ENCODE measurements around the gene ZNF282.

ZNF282 gene

DNA sequence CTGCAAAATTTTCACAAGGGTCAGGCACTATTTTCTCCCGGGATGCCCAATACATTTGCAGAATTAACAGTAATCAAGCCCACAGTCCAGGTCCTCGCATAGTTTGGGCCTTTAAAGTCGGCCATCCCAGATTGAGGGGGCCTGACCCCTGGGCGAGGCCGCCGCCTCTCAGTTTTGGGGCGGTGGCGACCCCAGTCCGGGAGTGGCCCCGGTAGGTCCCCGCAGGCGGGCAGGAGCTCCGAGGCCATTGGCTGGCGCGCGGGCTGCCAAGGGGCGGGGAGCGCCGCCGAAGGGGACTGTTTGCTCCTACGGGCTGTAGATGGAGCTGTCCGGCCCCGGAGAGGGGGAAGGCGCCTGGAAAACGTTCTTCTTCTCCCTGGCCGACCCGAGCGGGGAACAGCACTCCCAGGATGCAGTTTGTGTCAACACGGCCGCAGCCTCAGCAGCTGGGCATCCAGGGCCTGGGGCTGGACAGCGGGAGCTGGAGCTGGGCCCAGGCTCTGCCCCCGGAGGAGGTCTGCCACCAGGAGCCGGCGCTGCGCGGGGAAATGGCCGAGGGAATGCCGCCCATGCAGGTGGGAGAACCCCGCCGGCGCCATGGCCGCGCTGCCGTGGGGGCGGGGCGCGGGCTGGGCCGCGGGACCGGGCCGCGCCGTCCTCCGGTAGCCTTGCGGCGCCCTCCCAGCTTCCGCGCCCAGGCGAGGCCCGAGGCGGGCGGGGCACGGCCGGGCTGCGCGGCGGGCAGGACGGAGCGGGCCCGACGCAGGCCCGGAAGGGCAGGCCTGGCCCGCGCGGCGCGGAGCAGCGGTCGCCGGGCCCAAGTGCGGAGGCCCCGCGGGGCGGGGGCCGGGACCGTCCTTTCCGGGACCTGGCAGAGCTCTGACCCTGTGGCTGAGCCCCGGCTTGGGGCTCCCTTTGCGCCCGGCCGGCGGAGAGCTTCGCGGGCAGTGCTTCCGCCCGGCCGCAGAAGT, at the start of gene ZNF282:
ZNF282 (plus strand) TSS at position 367 of the 971 bp plus-strand sequence; CDS start at position 411, 44 bp downstream.
- DNase-seq, result peak; percentile 86

DNA sequence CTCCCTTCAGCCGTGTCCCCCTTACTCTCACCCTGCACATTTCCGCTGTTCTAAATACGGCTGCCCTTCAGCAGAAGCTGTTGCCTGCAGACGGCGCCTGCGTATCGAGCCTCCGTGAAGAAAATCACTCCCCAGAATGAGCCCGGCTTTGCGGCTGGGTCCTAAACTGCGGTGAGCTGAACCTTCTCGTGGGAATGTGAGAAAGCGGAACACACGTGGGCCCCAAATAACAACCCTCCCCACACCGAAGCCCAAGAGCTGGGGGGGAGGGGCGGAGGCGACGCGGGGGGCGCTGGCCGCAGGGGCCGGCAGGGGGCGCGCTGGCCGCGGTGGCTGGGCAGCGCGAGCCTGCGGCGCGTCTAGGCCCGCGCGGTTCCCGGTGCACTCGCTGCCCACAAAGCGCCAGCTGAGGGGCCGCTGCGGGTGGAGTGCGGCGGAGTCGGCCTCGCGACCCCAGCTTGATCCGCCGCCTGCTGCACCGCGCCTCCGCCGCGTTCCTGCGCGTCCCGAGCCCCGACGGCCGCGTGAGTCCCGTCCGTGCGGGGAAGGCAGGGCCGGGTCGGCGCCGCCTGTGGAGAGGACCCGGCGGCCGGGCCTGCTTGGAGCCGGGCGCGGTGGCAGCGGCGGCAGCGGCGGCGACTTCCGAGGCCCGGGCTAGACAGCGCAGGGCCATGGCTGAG, 48.1 kb upstream of the ZNF282 start, which contains the start of gene ZNF398:
ZNF398 (plus strand) TSS at position 382 of the 680 bp plus-strand sequence; CDS start at position 672, 290 bp downstream.
- DNase-seq, result peak; percentile 81

DNA sequence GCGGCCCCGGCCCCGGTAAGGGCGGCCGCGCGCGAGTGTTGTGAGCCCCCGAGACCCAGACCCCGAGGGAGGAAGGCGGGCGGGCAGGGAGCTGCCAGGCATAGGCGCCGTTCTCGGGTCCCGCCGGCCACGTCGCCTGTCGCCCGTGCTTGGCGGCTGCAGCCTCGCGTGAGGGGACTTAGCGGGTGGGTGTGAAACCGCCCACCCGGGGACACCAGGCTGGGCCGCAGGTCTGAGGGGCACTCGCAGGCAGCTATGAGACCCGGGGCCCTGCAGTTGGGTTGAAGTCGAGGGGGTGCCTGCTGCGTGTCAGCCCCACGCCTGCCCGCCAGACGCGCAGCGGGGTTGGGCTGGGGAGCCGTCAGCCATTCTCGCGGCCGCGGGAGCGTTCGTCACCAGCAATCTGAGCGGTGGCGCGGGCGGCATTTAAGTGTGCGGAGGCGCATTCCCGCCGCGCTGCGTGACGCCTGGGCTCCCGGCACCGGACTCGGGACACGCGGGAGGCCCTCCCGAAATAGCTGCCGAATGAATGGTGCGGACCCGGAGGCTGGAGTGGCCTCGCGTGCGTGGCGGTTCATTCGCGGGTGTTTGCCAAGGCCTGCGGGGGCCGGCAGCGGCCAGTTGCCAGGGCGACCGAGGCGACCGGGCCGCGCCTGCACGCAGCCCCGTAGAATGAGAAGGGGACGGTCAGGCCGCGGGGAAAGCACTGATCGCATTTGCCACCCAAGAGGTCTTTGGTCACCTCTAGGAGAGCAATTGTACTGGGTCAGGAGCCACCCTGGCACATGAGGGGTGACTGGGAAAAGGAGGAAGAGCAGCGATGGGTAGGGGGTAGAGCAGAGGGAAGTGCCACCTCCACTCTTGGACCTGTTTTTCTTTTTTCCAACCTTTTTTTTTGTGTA, 47.3 kb upstream of the ZNF282 start:
- DNase-seq, result peak; percentile 42

GRCh38 chr7:149150981-149151380, 44.4 kb upstream of the ZNF282 start:
- no peak for DNase-seq

DNA sequence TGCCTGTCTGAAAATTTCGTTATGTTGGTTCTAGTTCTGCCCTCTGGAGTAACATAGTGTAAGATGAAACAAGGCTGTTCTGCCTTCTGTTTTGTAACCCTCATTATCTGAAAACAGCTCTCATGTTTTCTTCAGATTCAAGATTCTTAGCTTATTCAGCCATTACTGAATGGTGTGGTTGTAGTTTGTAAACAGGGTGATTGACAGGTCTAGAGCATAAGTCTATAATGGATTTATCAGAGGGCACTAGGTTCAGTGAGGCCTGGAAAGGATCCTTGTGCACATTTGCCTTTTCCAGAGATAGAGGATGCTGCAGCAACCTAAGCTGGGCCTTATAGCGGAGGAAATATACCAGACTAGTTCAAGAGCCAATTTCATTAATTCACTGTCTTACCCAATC, 42.0 kb upstream of the ZNF282 start:
- no peak for DNase-seq

DNA sequence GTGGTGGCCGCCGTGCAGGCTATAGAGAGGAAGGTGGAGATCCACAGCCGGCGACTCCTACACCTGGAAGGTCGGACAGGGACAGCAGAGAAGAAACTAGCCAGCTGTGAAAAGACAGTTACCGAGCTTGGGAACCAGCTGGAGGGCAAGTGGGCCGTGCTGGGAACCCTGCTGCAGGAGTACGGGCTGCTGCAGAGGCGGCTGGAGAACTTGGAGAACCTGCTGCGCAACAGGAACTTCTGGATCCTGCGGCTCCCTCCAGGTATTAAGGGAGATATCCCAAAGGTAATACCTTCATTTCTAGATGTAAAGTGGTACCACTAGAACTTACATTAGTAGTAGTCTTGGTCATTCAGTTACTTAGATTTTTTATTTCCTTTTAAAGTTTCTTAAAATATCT, 41.3 kb upstream of the ZNF282 start:
- no peak for DNase-seq

GRCh38 chr7:149156898-149157297, 38.4 kb upstream of the ZNF282 start:
- no peak for DNase-seq

GRCh38 chr7:149161241-149161848, 34.0 kb upstream of the ZNF282 start:
- DNase-seq, result peak; percentile 29

- DNase-seq, result no peak
Measured at GRCh38 chr7:149166142-149166541, 29.2 kb upstream of the ZNF282 start.

DNA sequence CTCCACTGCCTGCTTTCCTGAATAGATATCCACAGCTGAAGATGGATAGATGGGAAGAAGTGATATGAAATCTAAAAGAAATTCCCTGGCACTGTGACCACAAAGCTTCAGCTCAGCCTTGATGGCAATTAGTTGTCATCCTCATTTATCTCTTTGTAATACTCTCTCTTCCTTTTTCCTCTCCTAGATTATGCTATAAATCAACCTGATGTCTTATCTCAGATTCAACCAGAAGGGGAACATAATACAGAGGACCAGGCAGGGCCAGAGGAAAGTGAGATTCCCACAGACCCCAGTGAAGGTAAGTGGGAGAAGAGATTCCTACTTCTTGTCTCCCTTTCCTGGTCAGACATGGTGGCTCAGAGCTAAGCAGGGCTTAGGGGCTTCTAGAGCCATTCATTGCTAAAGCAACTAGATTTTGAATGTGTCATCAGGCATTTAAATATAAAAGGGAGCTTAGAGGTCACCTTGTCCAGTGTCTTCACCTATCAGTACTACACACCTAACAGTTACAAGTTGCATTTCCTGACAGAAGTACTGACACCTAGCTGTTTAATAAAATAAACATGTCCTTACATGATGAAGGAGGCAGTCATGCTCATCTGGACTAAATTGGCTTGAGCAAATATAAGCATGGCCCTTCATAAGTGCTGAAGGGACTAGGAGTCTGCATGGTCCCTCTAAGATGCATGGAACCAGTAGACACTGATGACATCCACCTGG, 28.6 kb upstream of the ZNF282 start:
- DNase-seq, result no peak

GRCh38 chr7:149171892-149172533, 23.3 kb upstream of the ZNF282 start:
- peak; percentile 31 for DNase-seq

- no peak for DNase-seq
Measured at GRCh38 chr7:149172534-149172920, 22.8 kb upstream of the ZNF282 start.

DNA sequence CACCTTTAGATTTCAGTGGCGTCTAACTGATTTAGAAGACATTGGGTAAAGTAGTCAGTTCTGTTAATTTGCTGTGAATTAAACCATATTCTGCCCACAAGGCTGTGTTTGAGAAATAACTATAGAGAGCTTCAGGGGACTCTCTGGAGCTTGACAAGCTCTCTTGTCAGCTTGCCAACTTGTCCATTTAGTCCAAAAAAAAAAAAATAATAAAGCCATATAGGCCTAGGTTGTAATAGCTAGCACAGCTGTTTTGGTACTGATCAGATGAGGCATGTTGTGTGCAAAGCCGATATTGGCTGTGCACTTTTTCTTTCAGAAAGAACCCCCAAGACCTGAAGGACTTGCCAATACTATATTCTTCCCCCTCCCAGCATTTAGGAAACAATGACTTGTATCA, 20.2 kb upstream of the ZNF282 start:
- no peak for DNase-seq

GRCh38 chr7:149179241-149179640, 16.1 kb upstream of the ZNF282 start:
- no peak for DNase-seq

GRCh38 chr7:149180722-149181449, 14.5 kb upstream of the ZNF282 start:
- DNase-seq, result peak; percentile 12

DNA sequence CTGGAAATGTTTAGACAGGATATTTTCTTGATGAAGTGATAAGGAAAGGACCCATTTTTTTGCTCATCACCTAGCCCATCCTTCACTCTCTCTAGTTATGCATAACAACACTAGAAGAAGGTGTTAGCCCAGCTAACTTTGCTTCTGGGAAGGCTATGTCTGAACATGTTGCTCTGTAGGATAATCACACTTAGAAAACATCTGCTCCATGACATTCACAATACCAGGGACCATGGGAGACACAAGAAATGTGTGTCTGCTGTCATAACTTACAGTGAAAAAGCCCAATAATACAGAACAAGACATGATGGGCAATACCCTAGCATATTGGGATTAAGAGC, 13.9 kb upstream of the ZNF282 start:
- DNase-seq, result no peak

DNA sequence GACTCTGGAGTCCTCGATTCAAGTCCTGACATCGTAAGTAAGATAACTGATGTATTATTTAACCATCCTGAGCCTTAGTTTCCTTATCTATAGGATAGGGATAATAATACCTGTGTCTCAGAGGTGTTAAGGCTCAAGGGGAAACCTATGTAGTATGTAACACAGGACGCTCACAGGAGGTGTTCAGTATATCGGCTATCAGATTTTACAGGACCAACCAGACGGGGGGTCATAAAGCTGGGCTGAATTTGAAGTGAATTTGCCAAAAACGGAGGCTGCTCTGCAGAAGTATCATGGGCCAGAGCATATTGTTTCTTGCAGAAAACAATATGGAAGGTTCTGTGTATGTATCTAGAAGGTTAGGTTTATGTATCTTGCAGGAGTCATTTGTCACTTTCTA, 11.1 kb upstream of the ZNF282 start:
- DNase-seq, result no peak

DNA sequence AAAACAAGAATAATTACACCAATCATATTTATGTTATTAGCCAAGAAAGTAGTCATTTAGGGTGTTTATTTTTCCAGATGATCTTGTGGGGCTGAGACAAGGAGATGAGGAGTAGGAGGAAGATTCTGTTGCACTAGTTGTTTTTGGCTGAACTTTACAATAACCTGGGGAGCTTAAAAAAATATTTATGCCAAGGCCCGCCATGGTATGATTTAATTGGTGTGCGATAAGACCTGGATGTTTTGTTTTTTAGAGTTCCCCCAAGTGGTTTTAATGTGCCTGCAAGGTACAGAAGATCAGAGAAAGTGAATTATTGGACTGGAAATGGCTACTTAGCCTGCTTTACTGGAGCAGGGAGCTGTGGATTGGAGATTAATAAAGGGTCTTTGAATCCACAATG, 7.1 kb upstream of the ZNF282 start:
- no peak for DNase-seq

DNA sequence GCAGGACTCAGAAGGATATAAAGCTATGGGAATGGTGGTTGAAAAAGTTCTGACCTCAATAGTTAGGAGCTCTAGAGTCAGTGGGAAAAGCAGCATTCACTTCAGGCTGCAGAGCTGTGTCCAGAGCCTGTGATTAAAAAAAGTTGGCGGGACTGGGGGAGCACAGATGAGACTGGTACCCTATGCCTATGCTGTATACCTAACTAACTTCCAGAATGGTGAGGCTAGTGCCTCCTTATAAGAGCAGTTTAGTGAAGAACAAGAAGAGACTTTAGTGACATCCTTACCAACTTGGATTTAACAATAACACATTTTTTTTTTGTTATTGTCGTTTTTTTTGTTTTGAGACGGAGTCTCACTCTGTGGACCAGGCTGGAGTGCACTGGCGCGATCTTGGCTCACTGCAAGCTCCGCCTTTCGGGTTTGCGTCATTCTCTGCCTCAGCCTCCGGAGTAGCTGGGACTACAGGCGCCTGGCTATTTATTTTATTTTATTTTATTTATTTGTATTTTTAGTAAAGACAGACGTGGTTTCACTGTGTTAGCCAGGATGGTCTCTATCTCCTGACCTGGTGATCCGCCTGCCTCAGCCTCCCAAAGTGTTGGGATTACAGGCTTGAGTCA, 6.6 kb upstream of the ZNF282 start:
- no peak for DNase-seq

GRCh38 chr7:149191851-149192250, 3.5 kb upstream of the ZNF282 start:
- no peak for DNase-seq
